Loucy (cell line): Measurements from ENCODE around the gene RBPMS2.
"Not testable (repeated sequence)": the region's sequence is repeated elsewhere in the genome, so short reads cannot be mapped to it uniquely, and the experiment has no call there.

Experiments used
- H2AFZ ChIP-seq: fragments of 200-600 bp; sonication (generic); 2 replicates; pipeline ENCODE4 v1.6.0; 2016; ENCODE audit warnings: antibody characterized with exemption, mild to moderate bottlenecking, low read length, moderate library complexity
- H3F3A ChIP-seq: fragments of 200-600 bp; 2 replicates; pipeline ENCODE4 v1.6.0; 2016; ENCODE audit warnings: antibody characterized with exemption, low read depth, mild to moderate bottlenecking
- H3K27me3 ChIP-seq: fragments of 200-600 bp; sonication (generic); 2 replicates; pipeline ENCODE4 v1.6.1; 2014; ENCODE audit warnings: low read length, mild to moderate bottlenecking; ENCODE audit not compliant: insufficient read depth, poor library complexity, severe bottlenecking
- H3K36me3 ChIP-seq: fragments of 200-600 bp; sonication (generic); 2 replicates; pipeline ENCODE4 v1.6.1; 2016; ENCODE audit warnings: low read length; ENCODE audit not compliant: insufficient read depth
- H3K4me1 ChIP-seq: fragments of 200-600 bp; sonication (generic); 2 replicates; pipeline ENCODE4 v1.5.1; 2014; ENCODE audit warnings: low read length, mild to moderate bottlenecking; ENCODE audit not compliant: insufficient read depth, poor library complexity, severe bottlenecking
- H3K4me2 ChIP-seq: fragments of 200-600 bp; sonication (generic); 2 replicates; pipeline ENCODE4 v1.6.0; 2014; ENCODE audit warnings: antibody characterized with exemption, low read length, low read depth, mild to moderate bottlenecking; ENCODE audit not compliant: poor library complexity, severe bottlenecking
- H3K4me3 ChIP-seq: fragments of 200-600 bp; sonication (generic); 2 replicates; pipeline ENCODE4 v1.5.1; 2014; ENCODE audit warnings: low read length, mild to moderate bottlenecking, mixed read lengths; ENCODE audit not compliant: poor library complexity, severe bottlenecking
- H3K79me2 ChIP-seq: fragments of 200-600 bp; sonication (generic); 2 replicates; pipeline ENCODE4 v1.6.1; 2014; ENCODE audit warnings: low read length; ENCODE audit not compliant: insufficient read depth
- H3K9ac ChIP-seq: fragments of 200-600 bp; sonication (generic); 2 replicates; pipeline ENCODE4 v1.6.0; 2014; ENCODE audit warnings: mild to moderate bottlenecking, low read depth, low read length, moderate library complexity; ENCODE audit not compliant: poor library complexity, severe bottlenecking
- H3K9me2 ChIP-seq: fragments of 200-600 bp; sonication (generic); replicated peaks from 2 replicates; pipeline ENCODE4 v1.6.1; 2016; ENCODE audit warnings: low read depth, low read length, mixed read lengths
- H3K9me3 ChIP-seq: fragments of 200-600 bp; sonication (generic); 2 replicates; pipeline ENCODE4 v1.6.1; 2014; ENCODE audit warnings: mild to moderate bottlenecking, antibody characterized with exemption, low read length, low read depth; ENCODE audit not compliant: insufficient read depth
- H4K20me1 ChIP-seq: fragments of 200-600 bp; sonication (generic); 2 replicates; pipeline ENCODE4 v1.6.0; 2014; ENCODE audit warnings: antibody characterized with exemption, low read length, mild to moderate bottlenecking; ENCODE audit not compliant: insufficient read depth, poor library complexity, severe bottlenecking
- EZH2phosphoT487 ChIP-seq: fragments of 200-600 bp; IDR thresholded peaks from 2 replicates; pipeline ENCODE4 v1.6.1; 2018; ENCODE audit warnings: antibody characterized with exemption, mild to moderate bottlenecking, moderate library complexity, borderline replicate concordance
- TF ChIP-seq, protein P1 (sequence below): fragments of 200-600 bp; sonication (generic); conservative IDR thresholded peaks from 2 replicates; pipeline ENCODE4 v1.5.1; 2014; ENCODE audit warnings: mild to moderate bottlenecking, antibody characterized with exemption, low read length

RBPMS2 gene

DNA sequence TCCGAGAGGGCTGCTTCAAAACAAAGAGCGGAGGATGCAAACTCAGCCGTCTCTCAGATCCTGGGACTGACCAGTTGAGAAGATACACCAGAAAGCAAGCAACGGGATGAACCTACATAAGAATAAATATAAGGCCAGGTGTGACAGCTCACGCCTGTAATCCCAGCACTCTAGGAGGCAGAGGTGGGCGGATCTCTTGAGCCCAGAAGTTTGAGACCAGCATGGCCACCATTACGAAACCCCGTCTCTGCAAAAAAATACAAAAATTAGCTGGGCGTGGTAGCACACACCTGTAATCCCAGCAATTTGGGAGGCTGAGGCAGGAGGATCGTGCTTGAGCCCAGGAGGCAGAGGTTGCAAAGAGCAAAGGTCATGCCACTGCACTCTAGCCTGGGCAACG, 31.7 kb downstream of the RBPMS2 start:
- H3K4me2 ChIP-seq: no peak overlapping the region
- no peaks in the 10 kb centered on the region for H3K9me2 ChIP-seq
- no peaks in the 10 kb centered on the region for H3K9me3 ChIP-seq
- no peaks in the 10 kb centered on the region for H3F3A ChIP-seq
- no peaks in the 10 kb centered on the region for H3K79me2 ChIP-seq
- H3K9ac ChIP-seq: no peak overlapping the region
- H3K4me1 ChIP-seq: peaks cover 5% of the 10 kb centered on the region
- H3K4me3 ChIP-seq: no peak overlapping the region
- H2AFZ ChIP-seq: no peak overlapping the region
- no peaks in the 10 kb centered on the region for H3K36me3 ChIP-seq
- TF ChIP-seq EZH2phosphoT487: no peak
- TF ChIP-seq, protein P1, sequence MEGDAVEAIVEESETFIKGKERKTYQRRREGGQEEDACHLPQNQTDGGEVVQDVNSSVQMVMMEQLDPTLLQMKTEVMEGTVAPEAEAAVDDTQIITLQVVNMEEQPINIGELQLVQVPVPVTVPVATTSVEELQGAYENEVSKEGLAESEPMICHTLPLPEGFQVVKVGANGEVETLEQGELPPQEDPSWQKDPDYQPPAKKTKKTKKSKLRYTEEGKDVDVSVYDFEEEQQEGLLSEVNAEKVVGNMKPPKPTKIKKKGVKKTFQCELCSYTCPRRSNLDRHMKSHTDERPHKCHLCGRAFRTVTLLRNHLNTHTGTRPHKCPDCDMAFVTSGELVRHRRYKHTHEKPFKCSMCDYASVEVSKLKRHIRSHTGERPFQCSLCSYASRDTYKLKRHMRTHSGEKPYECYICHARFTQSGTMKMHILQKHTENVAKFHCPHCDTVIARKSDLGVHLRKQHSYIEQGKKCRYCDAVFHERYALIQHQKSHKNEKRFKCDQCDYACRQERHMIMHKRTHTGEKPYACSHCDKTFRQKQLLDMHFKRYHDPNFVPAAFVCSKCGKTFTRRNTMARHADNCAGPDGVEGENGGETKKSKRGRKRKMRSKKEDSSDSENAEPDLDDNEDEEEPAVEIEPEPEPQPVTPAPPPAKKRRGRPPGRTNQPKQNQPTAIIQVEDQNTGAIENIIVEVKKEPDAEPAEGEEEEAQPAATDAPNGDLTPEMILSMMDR: no peak
- no peaks in the 10 kb centered on the region for H4K20me1 ChIP-seq
- H3K27me3 ChIP-seq: no peaks in the 10 kb centered on the region

DNA sequence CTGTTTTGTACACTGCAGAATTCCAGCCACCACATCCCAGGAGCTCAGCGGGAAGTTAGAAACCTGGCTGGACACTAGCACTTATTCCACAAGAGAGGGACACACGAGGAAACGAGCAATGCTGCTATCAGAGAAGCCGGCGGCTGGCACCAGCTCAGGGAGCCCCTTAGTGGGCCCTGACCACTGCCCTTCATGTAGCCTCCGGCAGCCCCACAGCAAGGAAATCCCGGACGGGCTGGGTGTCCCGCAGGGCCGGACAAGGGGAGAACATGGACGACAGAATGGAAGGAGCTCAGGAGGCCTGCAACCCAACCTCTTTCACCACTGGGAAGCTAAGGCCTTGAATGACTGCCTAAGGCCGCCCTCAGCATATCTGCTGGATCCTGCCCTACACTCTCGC, 32.5 kb downstream of the RBPMS2 start:
- H3K36me3 ChIP-seq: no peaks in the 10 kb centered on the region
- no peaks in the 10 kb centered on the region for H3K9me3 ChIP-seq
- H3K9me2 ChIP-seq: no peaks in the 10 kb centered on the region
- no peak overlapping the region for H3K4me3 ChIP-seq
- peaks cover 5% of the 10 kb centered on the region for H3K4me1 ChIP-seq
- H3F3A ChIP-seq: no peaks in the 10 kb centered on the region
- H4K20me1 ChIP-seq: no peaks in the 10 kb centered on the region
- H3K79me2 ChIP-seq: no peaks in the 10 kb centered on the region
- TF ChIP-seq EZH2phosphoT487: no peak
- TF ChIP-seq, protein P1: no peak
- H3K4me2 ChIP-seq: no peak overlapping the region
- H3K9ac ChIP-seq: no peak overlapping the region
- H2AFZ ChIP-seq: no peak overlapping the region
- no peaks in the 10 kb centered on the region for H3K27me3 ChIP-seq

DNA sequence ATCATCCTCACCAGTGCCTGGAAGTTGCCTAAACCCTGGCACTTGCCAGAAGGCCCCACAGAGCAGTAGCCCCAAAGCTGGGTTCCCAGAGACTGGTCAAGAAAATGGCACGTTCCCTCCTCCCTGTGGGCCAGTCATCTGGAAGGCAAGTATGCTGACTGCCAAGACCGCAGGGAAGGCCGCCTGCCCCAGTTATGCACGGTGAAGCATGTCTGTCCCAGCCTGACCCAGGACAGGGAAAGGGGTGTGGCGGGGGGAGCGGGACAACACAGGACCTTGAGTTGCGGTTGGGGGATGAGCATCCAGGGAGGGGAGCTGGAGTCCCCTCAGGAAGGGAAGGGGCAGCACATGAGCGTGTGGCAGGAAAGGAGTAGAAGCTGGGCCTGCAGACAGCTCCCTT, 33.0 kb downstream of the RBPMS2 start:
- Histone ChIP-seq H4K20me1 (no peaks in the 10 kb centered on the region), H3K36me3 (no peaks in the 10 kb centered on the region), H3K27me3 (no peaks in the 10 kb centered on the region), H3K4me3 (no peak overlapping the region), H3F3A (no peaks in the 10 kb centered on the region), H3K79me2 (no peaks in the 10 kb centered on the region), H2AFZ (no peak overlapping the region), H3K9me2 (no peaks in the 10 kb centered on the region), H3K9me3 (no peaks in the 10 kb centered on the region), H3K4me1 (peaks cover 5% of the 10 kb centered on the region), H3K9ac (no peak overlapping the region), H3K4me2 (no peak overlapping the region)
- no peak for TF ChIP-seq EZH2phosphoT487
- TF ChIP-seq, protein P1: no peak

DNA sequence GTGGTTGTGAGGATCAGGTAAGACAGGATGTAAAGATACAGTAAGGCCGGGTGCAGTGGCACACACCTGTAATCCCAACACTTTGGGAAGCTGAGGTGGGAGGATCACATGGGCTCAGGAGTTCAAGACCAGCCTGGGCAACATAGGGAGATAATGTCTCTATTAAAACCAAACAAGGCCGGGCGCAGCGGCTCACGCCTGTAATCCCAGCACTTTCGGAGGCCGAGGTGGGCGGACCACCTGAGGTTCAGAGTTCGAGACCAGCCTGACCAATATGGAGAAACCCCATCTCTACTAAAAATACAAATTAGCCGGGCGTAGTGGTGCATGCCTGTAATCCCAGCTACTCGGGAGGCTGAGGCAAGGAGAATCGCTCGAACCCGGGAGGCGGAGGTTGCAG, 33.7 kb downstream of the RBPMS2 start:
- not testable (repeated sequence) for H3K9ac ChIP-seq, H3K9me3 ChIP-seq, H3K4me1 ChIP-seq, H3K4me2 ChIP-seq, H3K79me2 ChIP-seq, H2AFZ ChIP-seq, H3K27me3 ChIP-seq, H3K36me3 ChIP-seq, H3K9me2 ChIP-seq, H4K20me1 ChIP-seq, H3K4me3 ChIP-seq, H3F3A ChIP-seq
